HG03066 (cell line): ENCODE measurements around the gene SYTL1.

Source experiments
- ATAC-seq: cut with Tn5 transposase; IDR thresholded peaks from one replicate; pipeline ENCODE4 v1.9.1; 2021; ENCODE audit warnings: low read depth; ENCODE audit not compliant: unreplicated experiment

SYTL1 gene

GRCh38 chr1:27361553-27361952 lies 19.7 kb downstream of the SYTL1 start:
- no peak for ATAC-seq

- no peak for ATAC-seq
Observed at GRCh38 chr1:27363766-27364695, 22.2 kb downstream of the SYTL1 start.

- ATAC-seq: no peak
Observed at GRCh38 chr1:27364696-27365371, 23.0 kb downstream of the SYTL1 start.

- no peak for ATAC-seq
Observed at GRCh38 chr1:27365372-27366112, 23.7 kb downstream of the SYTL1 start.

GRCh38 chr1:27366113-27366410 lies 24.2 kb downstream of the SYTL1 start:
- ATAC-seq: no peak

GRCh38 chr1:27366411-27367159 lies 24.8 kb downstream of the SYTL1 start, which contains the start of gene MAP3K6:
Gene MAP3K6, minus strand, starts transcription at chr1:27366961. Its CDS starts 364 bp downstream, at chr1:27366597.
- no peak for ATAC-seq

GRCh38 chr1:27367160-27367650 lies 25.4 kb downstream of the SYTL1 start:
- ATAC-seq: no peak

- ATAC-seq: no peak
Observed at GRCh38 chr1:27368869-27369582, 27.2 kb downstream of the SYTL1 start.

- no peak for ATAC-seq
Observed at GRCh38 chr1:27372022-27372807, 30.4 kb downstream of the SYTL1 start.

- ATAC-seq: no peak
Observed at GRCh38 chr1:27372808-27373690, 31.2 kb downstream of the SYTL1 start.

- no peak for ATAC-seq
Observed at GRCh38 chr1:27374362-27375086, 32.7 kb downstream of the SYTL1 start, which contains the start of gene FCN3. Gene FCN3, minus strand, starts transcription at chr1:27374824. Its CDS starts 6 bp downstream, at chr1:27374818.

GRCh38 chr1:27377760-27378495 lies 36.1 kb downstream of the SYTL1 start:
- no peak for ATAC-seq

GRCh38 chr1:27379564-27380122 lies 37.8 kb downstream of the SYTL1 start:
- ATAC-seq: no peak

GRCh38 chr1:27380224-27380623 lies 38.4 kb downstream of the SYTL1 start:
- no peak for ATAC-seq

- ATAC-seq: no peak
Observed at GRCh38 chr1:27380766-27381733, 39.2 kb downstream of the SYTL1 start.
